ENCODE results near the gene NKAIN2. TPM values are rescaled to one million over a fixed set of nuclear protein-coding genes. Genes with fewer than 3 reads are reported as not detected.

NKAIN2 gene
- polyA plus RNA-seq, 4 donors = 15.4 to 31.2 (median 23.4) TPM

DNA sequence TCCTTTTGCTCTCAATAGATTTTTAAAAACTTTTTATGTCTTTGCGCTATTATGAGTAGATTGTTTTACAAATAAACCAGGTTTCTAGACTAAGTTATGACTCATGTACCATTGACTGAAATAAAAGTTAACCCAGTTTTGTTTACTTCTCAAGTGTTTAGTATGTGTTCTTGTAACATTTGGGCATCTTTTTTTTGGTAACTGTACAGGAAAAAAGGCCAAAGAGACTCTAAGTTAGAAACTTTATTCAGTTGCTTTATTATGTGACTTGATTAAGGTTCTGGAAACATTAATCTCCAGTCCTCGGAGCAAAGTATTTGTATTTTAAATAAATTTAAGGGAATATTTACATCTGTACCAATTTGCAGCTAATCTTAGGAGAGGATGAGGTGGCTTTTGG is 2.9 kb downstream of the NKAIN2 start:
- no peak for DNase-seq (ENCODE audit: low read depth in 4 of 4, low spot score in 2 of 4)

DNA sequence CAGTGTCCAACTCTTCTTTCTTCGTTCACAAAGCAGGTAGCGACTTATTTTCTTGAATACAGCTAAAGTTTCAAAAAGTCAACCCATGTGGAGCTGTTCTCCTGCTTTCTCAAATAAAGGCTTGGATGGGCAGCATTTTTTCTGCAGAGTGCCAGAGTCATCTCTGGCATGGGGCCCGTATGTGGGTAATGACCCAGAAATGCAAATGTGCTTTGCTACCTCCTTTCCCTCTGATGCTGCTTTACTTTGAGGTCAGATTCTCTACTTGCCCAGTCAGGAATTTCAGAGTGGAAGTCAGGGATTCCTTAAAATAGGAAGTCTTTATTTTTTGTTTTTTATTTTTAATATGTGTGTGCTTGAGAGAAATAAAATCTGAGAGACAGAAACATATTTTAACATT is 4.9 kb downstream of the NKAIN2 start:
- DNase-seq (ENCODE audit: low read depth in 4 of 4, low spot score in 2 of 4) = no peak

GRCh38 chr6:123810214-123810613 is 6.5 kb downstream of the NKAIN2 start:
- no peak for DNase-seq (ENCODE audit: low read depth in 4 of 4, low spot score in 2 of 4)

- no peak for DNase-seq (ENCODE audit: low read depth in 4 of 4, low spot score in 2 of 4)
Observed at GRCh38 chr6:123810948-123811347, 7.3 kb downstream of the NKAIN2 start.

DNA sequence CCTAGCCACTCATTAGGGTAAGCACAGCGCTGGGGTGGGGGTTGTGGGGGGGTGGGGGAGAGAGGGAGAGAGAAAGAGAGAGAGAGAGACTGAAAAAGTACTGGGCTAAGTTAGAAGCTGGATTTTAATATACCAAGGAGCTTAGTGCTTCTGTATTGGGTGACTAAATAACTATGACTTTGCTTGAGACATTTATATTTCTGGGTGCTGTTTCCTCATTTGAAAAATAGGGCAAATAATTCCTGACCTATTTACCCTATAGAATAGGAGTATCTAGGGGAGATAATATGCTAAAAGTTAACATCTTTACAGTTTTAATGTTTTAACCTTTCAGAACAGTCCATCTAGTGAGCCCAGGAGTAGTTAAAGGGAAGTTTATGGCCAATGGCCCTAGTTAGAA is 7.7 kb downstream of the NKAIN2 start:
- DNase-seq (ENCODE audit: low read depth in 4 of 4, low spot score in 2 of 4) = no peak

GRCh38 chr6:123812621-123813020 is 9.0 kb downstream of the NKAIN2 start:
- DNase-seq (ENCODE audit: low read depth in 4 of 4, low spot score in 2 of 4) = no peak

DNA sequence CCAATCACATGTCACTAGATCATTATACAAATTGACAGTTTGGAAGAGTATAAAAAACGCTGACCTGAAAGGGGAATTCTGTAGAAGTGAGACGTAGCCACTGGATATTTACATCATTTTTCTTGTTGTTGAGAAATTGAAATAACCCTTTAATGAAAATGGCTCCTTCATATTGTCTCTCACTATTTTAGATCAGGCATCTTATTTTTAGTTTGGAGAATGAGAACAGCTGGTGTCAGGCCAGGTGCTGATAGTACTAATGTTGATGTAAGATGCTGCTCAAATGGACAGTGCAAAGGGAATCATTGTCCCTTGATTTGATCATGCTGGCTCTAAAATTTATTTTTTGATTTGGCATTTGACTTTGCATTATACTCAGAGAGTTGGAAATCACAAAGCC is 17.4 kb downstream of the NKAIN2 start:
- no peak for DNase-seq (ENCODE audit: low read depth in 4 of 4, low spot score in 2 of 4)

DNA sequence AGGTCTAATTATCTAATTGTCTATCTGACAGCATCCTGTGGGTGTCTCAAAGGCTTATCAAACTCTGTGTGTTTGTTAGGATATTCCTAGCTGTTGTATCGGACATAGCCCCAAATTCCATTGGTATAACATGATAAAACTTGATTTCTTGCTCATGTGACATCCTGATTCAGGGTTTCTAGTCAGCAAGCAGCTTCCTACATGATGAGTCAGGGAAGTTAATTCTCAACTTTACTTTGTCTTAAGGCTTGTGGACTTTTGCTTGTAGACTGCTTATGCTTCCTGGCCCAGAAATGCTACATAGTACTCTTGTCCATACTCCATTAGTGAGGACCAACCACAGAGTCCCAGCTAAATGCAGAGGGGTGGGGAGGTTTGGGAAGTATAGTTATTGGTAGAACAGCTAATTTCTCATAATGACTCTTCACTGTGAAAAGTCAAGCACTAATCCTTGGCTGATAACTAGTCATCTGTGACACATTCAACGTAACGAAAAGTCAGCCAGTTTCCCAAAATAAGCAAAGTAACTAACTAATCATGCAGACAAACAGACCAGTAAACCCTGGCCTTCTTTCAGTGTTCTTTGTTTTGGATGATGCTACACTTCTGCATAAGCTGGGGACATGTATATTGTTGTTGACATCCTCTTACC is 25.8 kb downstream of the NKAIN2 start:
- peak in 1 of 4 donors; percentile 6 for DNase-seq (ENCODE audit: low read depth in 4 of 4, low spot score in 2 of 4)

DNA sequence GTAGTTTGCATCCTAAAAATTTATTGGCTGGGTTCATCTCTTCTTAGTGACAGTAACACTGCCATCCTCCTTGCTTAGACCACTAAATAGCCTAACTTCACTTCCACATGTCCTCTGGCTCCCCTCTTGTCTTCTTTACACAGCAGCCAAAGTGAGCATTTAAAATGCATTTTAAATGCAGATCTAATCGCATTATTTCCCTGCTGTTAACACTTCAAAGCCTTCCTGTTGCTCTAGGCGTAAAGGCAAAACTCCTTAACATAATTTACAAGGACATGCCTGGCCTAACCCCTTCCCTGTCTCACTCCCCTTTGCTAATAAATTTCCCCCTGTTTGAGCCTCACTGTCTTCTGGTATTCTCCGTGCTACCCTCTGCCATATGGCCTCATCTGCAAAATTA is 26.5 kb downstream of the NKAIN2 start:
- peak in 2 of 4 donors; percentile 35 to 49 for DNase-seq (ENCODE audit: low read depth in 4 of 4, low spot score in 2 of 4)

- DNase-seq (ENCODE audit: low read depth in 4 of 4, low spot score in 2 of 4) = no peak
Observed at GRCh38 chr6:123838505-123839234, 35.0 kb downstream of the NKAIN2 start.

DNA sequence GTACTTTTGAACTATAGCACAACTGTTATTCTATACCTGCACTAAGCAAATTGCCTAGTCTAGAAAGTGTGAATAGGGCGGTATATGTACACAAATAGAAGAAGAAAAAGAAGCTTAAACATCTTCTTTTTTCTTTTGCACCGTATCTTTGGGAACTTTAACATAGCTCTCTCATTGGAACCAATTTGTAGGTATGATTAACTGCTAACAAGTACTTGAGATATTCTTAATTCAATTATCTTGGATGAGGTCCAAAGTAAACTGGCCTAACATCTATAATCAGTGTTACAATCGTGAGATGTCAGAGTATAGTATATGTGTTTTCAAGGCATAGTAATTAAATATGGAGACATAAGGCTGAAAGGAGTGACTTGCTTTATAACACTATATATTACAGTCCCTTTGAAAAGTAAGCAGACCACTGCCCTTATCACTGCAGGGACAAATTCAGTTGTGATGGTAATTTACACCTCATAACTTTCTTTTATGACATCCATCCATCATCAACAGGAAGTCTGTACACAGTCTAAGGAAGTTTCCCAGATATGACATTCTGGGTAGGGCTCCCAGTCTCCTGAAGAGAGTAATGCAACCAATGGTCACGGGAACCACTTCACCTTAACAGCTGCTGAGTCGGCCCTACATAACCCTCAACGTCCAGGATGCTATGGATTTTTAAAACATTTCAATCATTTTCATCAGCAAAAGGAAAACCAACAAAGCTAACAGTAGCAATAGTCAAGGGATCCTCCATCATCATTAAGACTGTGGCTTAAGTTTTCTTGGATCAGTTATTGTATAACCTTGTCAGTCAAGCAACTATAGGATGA is 37.6 kb downstream of the NKAIN2 start:
- DNase-seq (ENCODE audit: low read depth in 4 of 4, low spot score in 2 of 4) = no peak

- no peak for DNase-seq (ENCODE audit: low read depth in 4 of 4, low spot score in 2 of 4)
Observed at GRCh38 chr6:123844011-123844410, 40.3 kb downstream of the NKAIN2 start.

- no peak for DNase-seq (ENCODE audit: low read depth in 4 of 4, low spot score in 2 of 4)
Observed at GRCh38 chr6:123848347-123848746, 44.7 kb downstream of the NKAIN2 start.

DNA sequence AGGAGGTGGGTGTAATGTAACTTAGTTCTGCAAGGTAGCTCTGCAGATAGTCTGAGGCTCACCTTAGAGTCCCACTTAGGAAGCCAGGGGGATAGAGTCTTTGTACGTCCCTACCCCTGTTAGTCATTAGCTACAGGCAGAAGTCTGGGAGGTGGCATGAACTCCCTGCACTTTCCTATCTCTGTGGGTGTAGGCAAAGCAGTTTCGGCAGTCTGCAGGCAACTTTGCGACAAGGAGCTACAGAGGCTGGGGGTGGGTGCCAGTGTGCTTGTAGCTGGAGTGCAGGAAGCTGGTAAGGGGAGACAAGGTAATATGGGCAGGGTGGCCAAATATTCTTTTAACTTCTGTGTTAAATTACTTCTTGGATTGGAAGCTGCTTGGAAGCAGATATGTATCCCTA is 45.7 kb downstream of the NKAIN2 start:
- no peak for DNase-seq (ENCODE audit: low read depth in 4 of 4, low spot score in 2 of 4)

DNA sequence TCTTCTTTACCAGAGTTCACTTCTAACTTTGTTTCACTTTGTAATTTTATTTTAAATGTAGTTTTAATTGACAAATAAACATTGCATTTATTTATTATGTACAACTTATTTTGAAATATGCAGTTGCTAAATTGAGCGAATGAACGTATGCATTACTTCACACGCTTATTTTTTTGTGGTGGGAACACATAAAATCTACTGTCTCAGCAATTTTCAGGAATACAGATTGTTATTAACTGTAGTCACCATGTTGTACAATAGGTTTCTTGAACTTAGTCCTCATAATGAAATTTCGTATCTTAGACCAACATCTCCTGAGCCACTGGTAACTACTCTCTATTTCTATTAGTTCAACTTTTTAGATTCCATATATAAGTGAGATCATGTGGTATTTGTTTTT is 46.9 kb downstream of the NKAIN2 start:
- DNase-seq (ENCODE audit: low read depth in 4 of 4, low spot score in 2 of 4) = no peak

DNA sequence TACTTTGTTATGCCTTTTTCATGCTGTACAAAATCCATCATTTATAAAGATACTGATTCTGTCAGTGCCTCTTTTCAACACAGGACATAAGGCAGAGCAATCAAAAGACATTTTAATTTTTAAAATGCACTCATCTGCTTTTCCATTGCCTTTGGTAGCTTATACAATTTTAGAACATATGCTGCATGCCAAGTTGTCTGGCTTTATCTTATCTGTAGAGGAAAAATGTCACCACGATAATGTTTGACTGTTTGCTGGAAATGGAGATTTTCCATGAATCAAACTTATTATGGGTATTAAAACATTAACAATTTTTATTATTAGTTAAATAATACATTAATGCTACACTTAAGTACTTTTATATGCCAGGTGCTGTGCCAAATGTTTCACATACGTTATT is 50.5 kb downstream of the NKAIN2 start:
- no peak for DNase-seq (ENCODE audit: low read depth in 4 of 4, low spot score in 2 of 4)

DNA sequence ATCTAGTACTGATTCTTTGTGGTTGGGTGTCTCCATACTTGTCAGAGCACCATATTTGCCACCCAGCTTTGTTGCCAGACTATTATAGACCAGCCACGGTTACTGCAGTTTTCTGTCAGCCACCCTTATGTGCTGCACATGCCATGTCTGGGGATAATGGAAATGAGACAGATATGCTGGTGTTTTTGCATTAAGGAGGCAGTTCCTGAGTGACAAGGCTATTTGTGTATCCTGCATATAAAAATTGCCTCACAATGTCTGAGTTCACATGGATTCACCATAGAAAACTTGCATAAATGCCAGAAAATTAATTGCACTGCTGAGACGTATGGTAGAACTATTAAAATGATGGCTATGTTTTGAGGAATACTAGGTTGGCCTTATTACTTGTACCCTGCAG is 51.8 kb downstream of the NKAIN2 start:
- DNase-seq (ENCODE audit: low read depth in 4 of 4, low spot score in 2 of 4) = no peak

- no peak for DNase-seq (ENCODE audit: low read depth in 4 of 4, low spot score in 2 of 4)
Observed at GRCh38 chr6:123859291-123859690, 55.6 kb downstream of the NKAIN2 start.

DNA sequence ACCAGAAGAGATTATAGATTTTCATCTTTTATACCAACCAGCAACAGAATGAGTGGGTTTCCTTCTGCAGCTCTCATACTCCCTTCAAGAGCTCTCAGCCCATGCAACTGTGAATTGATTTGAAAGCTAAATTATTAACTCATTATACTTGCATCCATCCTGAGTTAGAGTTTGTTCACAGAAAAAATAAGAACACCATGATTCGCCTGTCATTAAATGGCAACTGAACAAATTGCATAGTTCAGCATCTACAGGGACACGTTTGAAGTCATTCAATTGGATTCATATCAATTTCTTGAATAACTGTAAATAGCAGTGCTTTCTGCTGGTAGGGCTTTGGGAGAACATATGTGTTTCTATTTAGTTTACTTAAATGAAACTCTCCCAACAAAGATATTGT is 65.7 kb downstream of the NKAIN2 start:
- no peak for DNase-seq (ENCODE audit: low read depth in 4 of 4, low spot score in 2 of 4)

DNA sequence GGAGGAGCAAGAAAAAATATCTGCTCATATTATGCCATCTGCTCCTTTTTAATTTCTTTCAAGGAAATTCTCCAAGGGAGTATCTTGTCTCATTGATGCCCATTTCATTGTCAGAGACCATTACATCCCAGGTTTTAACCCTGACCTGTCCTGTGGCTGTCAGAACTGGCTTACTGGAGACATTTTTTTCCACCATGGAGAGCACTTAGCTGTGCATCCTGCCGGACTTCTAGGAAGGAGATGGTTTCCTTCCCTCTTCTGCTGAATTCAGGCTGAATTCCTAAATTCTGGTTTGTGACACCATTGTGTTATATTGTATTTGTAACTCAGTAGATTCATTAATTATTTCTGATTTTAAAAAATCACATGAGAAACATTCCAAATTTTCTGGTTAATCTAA is 70.3 kb downstream of the NKAIN2 start:
- DNase-seq (ENCODE audit: low read depth in 4 of 4, low spot score in 2 of 4) = no peak

DNA sequence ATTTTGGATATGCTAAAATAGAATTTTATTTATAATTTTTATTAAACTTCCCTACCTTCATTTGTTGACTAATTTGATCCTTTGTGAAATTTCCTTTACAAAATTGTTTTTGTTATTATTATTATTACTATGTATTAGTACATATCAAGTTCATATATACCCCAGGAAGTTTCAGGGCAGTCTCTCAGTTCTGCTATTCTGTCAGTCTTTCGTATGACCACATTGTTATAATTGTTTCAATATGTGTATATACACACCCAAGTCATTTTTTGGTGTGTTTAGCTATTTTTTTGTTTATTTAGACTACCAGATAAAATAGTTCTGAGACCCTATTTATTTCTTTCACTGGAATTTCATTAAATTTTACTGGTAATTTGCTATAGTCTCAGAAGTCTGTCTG is 72.1 kb downstream of the NKAIN2 start:
- no peak for DNase-seq (ENCODE audit: low read depth in 4 of 4, low spot score in 2 of 4)

GRCh38 chr6:123879749-123880148 is 76.1 kb downstream of the NKAIN2 start:
- DNase-seq (ENCODE audit: low read depth in 4 of 4, low spot score in 2 of 4) = no peak
